ENCODE data around the gene UBE2R2.
"Not testable (repeated sequence)": the region's sequence is repeated elsewhere in the genome, so short reads cannot be mapped to it uniquely, and the experiment has no call there.

UBE2R2 gene

DNA sequence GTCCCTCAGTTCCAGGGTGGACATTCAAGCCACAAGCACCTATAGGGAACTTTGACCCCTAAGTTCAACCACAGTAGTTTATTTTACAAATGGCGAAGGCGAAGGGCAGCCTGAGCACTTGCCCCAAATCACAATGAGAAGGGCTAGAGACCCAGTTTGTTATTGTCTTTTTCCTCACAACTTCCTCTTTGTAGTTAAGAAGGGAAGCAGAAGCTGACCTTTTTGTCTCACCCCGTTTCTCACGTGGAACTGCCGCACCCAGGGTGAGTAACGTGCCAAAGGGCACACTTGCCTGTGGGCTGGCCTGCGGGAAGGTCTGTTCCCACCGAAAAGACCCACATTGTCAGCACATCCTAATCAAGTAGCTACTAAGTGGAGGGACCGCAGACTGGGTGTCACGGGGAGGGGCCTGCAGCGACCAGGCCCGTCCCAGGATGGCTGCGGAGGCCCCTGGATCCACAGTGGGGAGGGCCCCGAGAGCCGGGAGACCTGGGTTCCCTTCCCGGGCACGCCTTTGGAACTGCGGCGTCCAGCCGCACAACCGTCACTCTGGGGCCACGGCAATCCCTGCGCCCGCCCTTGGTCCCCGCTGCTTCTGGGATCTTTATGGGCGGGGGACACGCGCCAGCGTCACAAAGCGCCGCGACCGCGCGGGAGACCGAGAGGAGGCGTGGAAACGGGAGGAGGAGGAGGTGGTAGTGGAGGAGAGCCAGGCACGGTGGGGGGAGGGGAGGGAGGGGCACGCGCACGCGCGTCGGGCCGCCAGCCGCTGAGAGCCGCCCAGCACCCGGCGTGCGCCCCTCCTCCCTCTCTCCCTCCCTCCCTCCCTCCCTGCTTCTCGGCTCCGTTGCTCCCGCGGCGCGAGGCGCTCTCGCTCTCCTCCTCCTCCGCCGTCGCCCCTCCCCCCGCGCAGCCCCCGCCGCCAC is at the start of gene UBE2R2:
Gene UBE2R2, plus strand, starts transcription at position 834 of the 926 bp plus-strand sequence. CDS start 598 bp downstream, outside the sequence.
- H3K27me3 Mint-ChIP-seq = no peaks in the 10 kb centered on the region
- peaks cover 56% of the 10 kb centered on the region for H3K4me1 Mint-ChIP-seq (ENCODE audit: low read depth)
- peak within 1 kb of the TSS; percentile 94 for H3K27ac Mint-ChIP-seq
- peak within 1 kb of the TSS; percentile 97 for H3K4me3 Mint-ChIP-seq
- no peaks in the 10 kb centered on the region for H3K9me3 Mint-ChIP-seq (ENCODE audit: low read depth)
- H3K36me3 Mint-ChIP-seq = peaks cover 2% of the 10 kb centered on the region

DNA sequence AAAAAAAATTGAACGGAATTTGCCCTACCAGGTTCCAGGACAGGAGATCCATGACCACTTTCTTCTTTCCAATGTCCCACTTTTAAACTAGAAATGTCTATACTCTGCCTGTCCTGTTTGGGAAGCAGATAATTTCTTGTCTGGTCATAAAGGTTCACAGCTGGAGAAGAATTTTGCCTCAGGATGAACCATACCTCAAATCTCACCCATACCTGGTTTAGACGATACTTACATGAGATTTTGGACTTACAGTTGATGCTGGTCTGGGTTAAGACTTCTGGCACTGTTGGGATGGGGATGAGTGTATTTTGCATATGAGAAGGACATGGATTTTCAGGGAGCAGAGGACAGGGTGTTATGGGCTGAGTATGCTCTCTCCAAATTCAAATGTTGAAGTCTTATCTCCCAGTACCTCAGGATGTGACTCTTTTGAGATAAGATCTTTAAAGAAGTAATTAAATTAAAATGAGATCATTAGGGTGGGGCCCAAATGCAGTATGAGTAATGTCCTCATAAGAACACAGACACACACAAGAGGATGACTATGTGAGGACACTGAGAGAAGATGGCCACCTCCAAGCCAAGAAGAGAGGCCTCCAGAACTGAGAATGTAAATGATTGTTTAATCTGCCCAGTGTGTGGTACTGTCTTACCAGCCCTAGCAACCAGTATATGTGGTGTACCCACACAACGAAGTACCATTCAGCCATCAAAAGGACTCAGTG is 46.6 kb upstream of the UBE2R2 start:
- not testable (repeated sequence) for H3K9me3 Mint-ChIP-seq (ENCODE audit: low read depth); H3K36me3 Mint-ChIP-seq; H3K4me1 Mint-ChIP-seq (ENCODE audit: low read depth); H3K27me3 Mint-ChIP-seq; H3K4me3 Mint-ChIP-seq
- H3K27ac Mint-ChIP-seq = peak overlapping the region; percentile 5

GRCh38 chr9:33773135-33773534 is 43.8 kb upstream of the UBE2R2 start:
- not testable (repeated sequence) for H3K4me3 Mint-ChIP-seq; H3K36me3 Mint-ChIP-seq; H3K9me3 Mint-ChIP-seq (ENCODE audit: low read depth); H3K4me1 Mint-ChIP-seq (ENCODE audit: low read depth); H3K27ac Mint-ChIP-seq; H3K27me3 Mint-ChIP-seq

- H3K9me3 Mint-ChIP-seq (ENCODE audit: low read depth); H3K36me3 Mint-ChIP-seq; H3K27me3 Mint-ChIP-seq; H3K4me3 Mint-ChIP-seq; H3K27ac Mint-ChIP-seq: not testable (repeated sequence)
- peaks cover 10% of the 10 kb centered on the region for H3K4me1 Mint-ChIP-seq (ENCODE audit: low read depth)
These were observed 42.8 kb upstream of the UBE2R2 start for GRCh38 chr9:33774074-33774659.

DNA sequence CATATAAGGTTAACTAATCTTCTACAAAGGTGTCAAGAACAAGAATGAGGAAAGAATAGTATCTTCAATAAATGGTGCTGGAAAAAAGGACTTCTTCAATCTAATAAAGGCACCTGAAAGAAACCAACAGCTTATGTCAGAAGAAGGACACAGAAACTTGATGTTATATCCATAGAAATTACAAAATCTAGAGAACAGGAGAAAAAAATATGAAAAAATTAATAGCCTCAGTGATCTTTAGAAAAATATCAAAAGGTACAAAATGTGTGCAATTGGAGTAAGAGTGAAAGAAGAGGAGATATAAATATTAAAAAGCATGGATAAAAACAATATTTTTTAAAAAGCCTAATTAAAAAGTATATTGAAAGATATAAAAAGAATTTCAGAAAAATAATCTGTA is 40.4 kb upstream of the UBE2R2 start:
- Mint-ChIP-seq H3K9me3 (ENCODE audit: low read depth) (no peaks in the 10 kb centered on the region), H3K27me3 (peaks cover 3% of the 10 kb centered on the region), H3K36me3 (no peaks in the 10 kb centered on the region), H3K4me3 (no peak overlapping the region), H3K27ac (no peak overlapping the region), H3K4me1 (ENCODE audit: low read depth) (peaks cover 4% of the 10 kb centered on the region)

GRCh38 chr9:33778700-33779351 is 38.1 kb upstream of the UBE2R2 start:
- Mint-ChIP-seq H3K36me3 (no peaks in the 10 kb centered on the region), H3K27ac (no peak overlapping the region), H3K9me3 (ENCODE audit: low read depth) (no peaks in the 10 kb centered on the region), H3K4me3 (no peak overlapping the region), H3K4me1 (ENCODE audit: low read depth) (peaks cover 4% of the 10 kb centered on the region), H3K27me3 (peaks cover 3% of the 10 kb centered on the region)

GRCh38 chr9:33780276-33780675 is 36.7 kb upstream of the UBE2R2 start:
- Mint-ChIP-seq H3K4me1 (ENCODE audit: low read depth) (peaks cover 4% of the 10 kb centered on the region), H3K36me3 (no peaks in the 10 kb centered on the region)

GRCh38 chr9:33781736-33782135 is 35.2 kb upstream of the UBE2R2 start:
- H3K27ac Mint-ChIP-seq = no peak overlapping the region
- no peaks in the 10 kb centered on the region for H3K9me3 Mint-ChIP-seq (ENCODE audit: low read depth)
- peaks cover 13% of the 10 kb centered on the region for H3K4me1 Mint-ChIP-seq (ENCODE audit: low read depth)
- no peak overlapping the region for H3K4me3 Mint-ChIP-seq
- peaks cover 5% of the 10 kb centered on the region for H3K27me3 Mint-ChIP-seq
- H3K36me3 Mint-ChIP-seq = no peaks in the 10 kb centered on the region

More at GRCh38 chr9:33780276-33780675, 36.7 kb upstream of the UBE2R2 start:
- peaks cover 5% of the 10 kb centered on the region for H3K27me3 Mint-ChIP-seq
- H3K4me3 Mint-ChIP-seq = no peak overlapping the region
- H3K27ac Mint-ChIP-seq = no peak overlapping the region
- no peaks in the 10 kb centered on the region for H3K9me3 Mint-ChIP-seq (ENCODE audit: low read depth)

DNA sequence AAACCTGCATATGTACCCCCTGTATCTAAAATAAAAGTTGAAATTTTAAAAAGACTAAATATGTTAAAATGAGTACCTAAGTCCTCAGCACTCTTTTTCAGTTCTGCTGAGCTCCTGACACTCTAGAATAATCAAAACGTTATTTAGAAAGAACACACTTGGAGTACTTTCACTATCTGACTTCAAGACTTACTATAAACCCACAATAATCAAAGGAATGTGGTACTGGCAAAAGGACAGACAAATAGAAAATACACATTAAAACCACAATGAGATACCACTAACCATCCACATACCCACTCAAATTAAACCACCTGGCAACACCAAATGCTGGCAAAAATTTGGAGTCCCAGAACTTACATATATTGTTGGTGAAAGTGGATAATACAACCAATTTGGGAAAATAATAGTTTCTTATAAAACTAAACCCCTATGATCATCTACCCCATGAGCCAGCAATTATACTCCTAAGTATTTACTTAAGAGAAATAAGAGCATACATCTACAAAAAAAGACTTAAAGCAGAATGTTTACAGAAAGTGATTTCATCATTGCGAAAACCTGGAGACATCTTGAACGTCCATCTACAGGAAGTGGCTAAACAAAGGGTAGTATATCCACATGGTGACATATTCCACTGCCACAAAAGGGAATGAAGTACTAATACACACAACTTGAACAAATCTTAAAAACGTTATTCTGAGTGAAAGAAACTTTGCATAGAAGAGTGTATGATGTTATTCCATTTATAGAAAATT is 34.4 kb upstream of the UBE2R2 start:
- H3K4me3 Mint-ChIP-seq = no peak overlapping the region
- peaks cover 5% of the 10 kb centered on the region for H3K27me3 Mint-ChIP-seq
- no peak overlapping the region for H3K27ac Mint-ChIP-seq
- no peaks in the 10 kb centered on the region for H3K36me3 Mint-ChIP-seq
- no peaks in the 10 kb centered on the region for H3K9me3 Mint-ChIP-seq (ENCODE audit: low read depth)
- peaks cover 13% of the 10 kb centered on the region for H3K4me1 Mint-ChIP-seq (ENCODE audit: low read depth)

DNA sequence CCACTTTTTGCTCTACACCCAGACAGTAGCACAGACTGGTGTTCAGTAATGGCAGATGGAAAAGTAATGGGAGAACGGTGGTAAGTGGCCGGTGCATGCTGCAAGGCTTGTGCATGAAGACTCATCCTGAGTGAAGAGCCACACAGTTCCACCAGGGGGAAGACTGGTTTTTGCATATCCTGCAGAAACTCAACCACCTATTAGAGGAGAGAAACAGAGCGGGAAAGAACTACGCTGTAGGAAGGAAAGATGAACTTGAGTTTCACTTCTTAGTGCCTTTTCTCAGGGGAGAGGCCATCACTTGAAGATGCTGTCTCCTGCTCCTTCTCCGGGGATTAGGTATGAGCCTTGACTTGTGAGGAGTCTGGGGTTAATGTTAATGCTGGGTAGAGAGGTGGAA is 31.0 kb upstream of the UBE2R2 start:
- no peaks in the 10 kb centered on the region for H3K9me3 Mint-ChIP-seq (ENCODE audit: low read depth)
- H3K4me3 Mint-ChIP-seq = no peak overlapping the region
- H3K27ac Mint-ChIP-seq = no peak overlapping the region
- peaks cover 9% of the 10 kb centered on the region for H3K4me1 Mint-ChIP-seq (ENCODE audit: low read depth)
- H3K36me3 Mint-ChIP-seq = no peaks in the 10 kb centered on the region
- H3K27me3 Mint-ChIP-seq = peaks cover 2% of the 10 kb centered on the region

DNA sequence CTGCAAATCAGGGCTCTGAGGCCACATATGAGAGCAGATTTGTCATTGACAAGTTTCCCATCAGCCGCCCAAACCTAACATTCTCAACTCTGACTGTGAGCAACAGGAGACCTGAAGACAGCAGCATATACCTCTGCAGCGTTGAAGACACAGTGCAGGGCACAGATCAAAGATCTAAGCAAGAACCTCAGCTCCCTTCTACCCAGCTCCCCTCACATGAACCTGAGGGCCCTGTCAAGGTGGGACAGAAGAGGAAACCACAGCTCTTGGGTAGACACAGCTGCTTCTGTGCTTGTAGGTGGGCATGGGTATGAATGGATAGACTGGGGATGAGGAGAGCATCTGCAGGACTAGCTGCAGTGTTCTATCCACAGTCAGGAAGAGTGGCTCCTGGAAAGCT is 30.3 kb upstream of the UBE2R2 start:
- Mint-ChIP-seq H3K4me1 (ENCODE audit: low read depth) (peaks cover 9% of the 10 kb centered on the region), H3K36me3 (no peaks in the 10 kb centered on the region), H3K9me3 (ENCODE audit: low read depth) (no peaks in the 10 kb centered on the region), H3K4me3 (no peak overlapping the region), H3K27ac (no peak overlapping the region), H3K27me3 (peaks cover 2% of the 10 kb centered on the region)

GRCh38 chr9:33787839-33788238 is 29.1 kb upstream of the UBE2R2 start:
- H3K9me3 Mint-ChIP-seq (ENCODE audit: low read depth) = no peaks in the 10 kb centered on the region
- no peak overlapping the region for H3K4me3 Mint-ChIP-seq
- H3K27me3 Mint-ChIP-seq = peaks cover 2% of the 10 kb centered on the region
- peaks cover 9% of the 10 kb centered on the region for H3K4me1 Mint-ChIP-seq (ENCODE audit: low read depth)
- H3K27ac Mint-ChIP-seq = no peak overlapping the region
- H3K36me3 Mint-ChIP-seq = no peaks in the 10 kb centered on the region

GRCh38 chr9:33789429-33789828 is 27.5 kb upstream of the UBE2R2 start:
- H3K9me3 Mint-ChIP-seq (ENCODE audit: low read depth); H3K27ac Mint-ChIP-seq; H3K27me3 Mint-ChIP-seq; H3K4me1 Mint-ChIP-seq (ENCODE audit: low read depth); H3K4me3 Mint-ChIP-seq; H3K36me3 Mint-ChIP-seq: not testable (repeated sequence)

DNA sequence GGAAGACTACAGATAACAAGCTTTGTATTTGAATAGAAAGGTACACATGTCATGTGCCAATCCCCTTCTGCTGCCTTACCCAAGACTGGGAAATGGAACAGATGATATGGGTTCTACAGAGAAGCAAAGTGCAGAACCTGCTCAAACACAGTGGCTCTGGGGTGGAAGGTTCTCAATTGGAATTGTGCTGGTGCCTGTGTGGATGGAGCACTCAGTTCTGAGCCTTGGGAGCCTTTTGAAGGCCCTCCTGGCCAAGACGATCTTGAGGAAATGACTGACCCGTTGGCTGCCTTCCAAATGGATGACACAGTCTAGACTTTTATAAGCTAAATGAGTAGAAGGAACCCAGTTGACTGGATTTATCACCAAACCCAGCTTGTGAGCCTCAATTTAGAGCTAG is 25.8 kb upstream of the UBE2R2 start:
- Mint-ChIP-seq H3K4me3 (no peak overlapping the region), H3K36me3 (no peaks in the 10 kb centered on the region), H3K27me3 (no peaks in the 10 kb centered on the region), H3K9me3 (ENCODE audit: low read depth) (no peaks in the 10 kb centered on the region), H3K27ac (no peak overlapping the region), H3K4me1 (ENCODE audit: low read depth) (peaks cover 6% of the 10 kb centered on the region)

Data from activated naive CD8-positive, alpha-beta T cell (primary cell).